Gastrocnemius medialis (tissue), 4 donors: ENCODE results near the gene SLC24A3. TPM values are rescaled to one million over a fixed set of nuclear protein-coding genes. Genes with fewer than 3 reads are reported as not detected.

ENCODE experiments used
- ATAC-seq, 2 donors: fragments of 150-250 bp; one replicate each; pipeline ENCODE4 v1.9.1; 2016
- DNase-seq, 2 donors: peaks; one replicate each; pipeline ENCODE4 v3.0.0-alpha.2; 2019
- H3K27ac ChIP-seq, 4 donors: fragments of 200-600 bp; sonication (generic); 1 replicate in 1 of 4; 2 replicates in 3 of 4; pipeline ENCODE4 v1.5.1; 2016 to 2018; ENCODE audit warnings: mild to moderate bottlenecking in 2 of 4, moderate library complexity in 1 of 4
- H3K27me3 ChIP-seq, 3 donors: fragments of 200-600 bp; sonication (generic) in 2 of 3; 1 replicate in 1 of 3; 2 replicates in 2 of 3; pipeline versions ENCODE4 v1.5.1 to v1.6.0; 2016 to 2019; ENCODE audit warnings: mild to moderate bottlenecking in 1 of 3, moderate library complexity in 1 of 3
- H3K36me3 ChIP-seq, 2 donors: fragments of 200-600 bp; sonication (generic) in 1 of 2; one replicate each; pipeline ENCODE4 v1.5.1; 2017 to 2018
- H3K4me1 ChIP-seq, 2 donors: fragments of 200-600 bp; sonication (generic) in 1 of 2; one replicate each; pipeline ENCODE4 v1.5.1; 2016 to 2017; ENCODE audit warnings: mild to moderate bottlenecking in 2 of 2
- H3K4me3 ChIP-seq, 4 donors: fragments of 200-600 bp; sonication (generic) in 3 of 4; 1 replicate in 1 of 4; 2 replicates in 3 of 4; pipeline ENCODE4 v1.5.1; 2016 to 2019; ENCODE audit warnings: mild to moderate bottlenecking in 2 of 4
- H3K9me3 ChIP-seq, 3 donors: fragments of 200-600 bp; sonication (generic) in 2 of 3; 1 replicate in 1 of 3; 2 replicates in 2 of 3; pipeline ENCODE4 v1.5.1; 2016 to 2019
- CTCF ChIP-seq, 5 experiments: fragments of 450-650 bp in 3 of 5; fragments of 200-600 bp in 2 of 5; sonication (generic) in 2 of 5; IDR thresholded peaks in 4 of 5; conservative IDR thresholded peaks in 1 of 5; 1 replicate in 4 of 5; 2 replicates in 1 of 5; pipeline ENCODE4 v1.5.1; 2016 to 2019; ENCODE audit warnings: antibody characterized with exemption in 5 of 5, mild to moderate bottlenecking in 3 of 5, moderate library complexity in 3 of 5
- POLR2A ChIP-seq, 2 donors: fragments of 450-650 bp; IDR thresholded peaks; one replicate each; pipeline ENCODE4 v1.6.1; 2017; ENCODE audit warnings: antibody characterized with exemption in 2 of 2, mild to moderate bottlenecking in 2 of 2, moderate library complexity in 2 of 2
- in situ Hi-C, 4 donors: fragments of 200-750 bp; cut with MboI; loops; one replicate each; pipeline versions ENCODE4 v1.15.0 to v1.8.0; 2017; ENCODE audit warnings: low sequenced_read_pairs in 4 of 4
- intact Hi-C: fragments of 100-400 bp; cut with DNase I; formaldehyde crosslinking; loops from one replicate; pipeline ENCODE4 v1.15.1; 2023; ENCODE audit warnings: low total_unique reads
- total RNA-seq, 4 donors: library from RNA; depleted of rRNA; stranded (reverse); fragments of >200 nt; gene quantifications; one replicate each; pipeline versions ENCODE4 v1.1.0 to v1.2.3, GENCODE V29; 2016

The SLC24A3 gene
- total RNA-seq, 4 donors from 2014 or later = 3.3 to 7.8 (median 6.7) TPM

GRCh38 chr20:19582782-19583181 is 370.3 kb downstream of the SLC24A3 start:
- H3K36me3 ChIP-seq = no peaks in the 10 kb centered on the region
- H3K4me3 ChIP-seq = no peak overlapping the region
- in situ Hi-C loops = loop anchor here (5.0 kb wide), 1 partner anchor 375 kb away; no protein-coding TSS in a partner anchor
- no peak for DNase-seq
- ATAC-seq = no peak
- no peaks in the 10 kb centered on the region for H3K9me3 ChIP-seq
- H3K27ac ChIP-seq = no peak overlapping the region
- no peak for TF ChIP-seq CTCF (IDR thresholded peaks at IDR 0.05 in 4 of 5, conservative IDR thresholded peaks at IDR 0.05 in 1 of 5)
- TF ChIP-seq POLR2A (IDR thresholded peaks at IDR 0.05) = no peak
- intact Hi-C loops = loop anchor here (1.0 to 10.0 kb wide), 2 partner anchors 376 to 948 kb away; no protein-coding TSS in a partner anchor
- H3K27me3 ChIP-seq = no peaks in the 10 kb centered on the region
- no peaks in the 10 kb centered on the region for H3K4me1 ChIP-seq

GRCh38 chr20:19583532-19584175 is 371.2 kb downstream of the SLC24A3 start:
- Histone ChIP-seq H3K4me3 (no peak overlapping the region), H3K36me3 (no peaks in the 10 kb centered on the region), H3K27ac (no peak overlapping the region), H3K27me3 (no peaks in the 10 kb centered on the region), H3K4me1 (no peaks in the 10 kb centered on the region), H3K9me3 (no peaks in the 10 kb centered on the region)
- intact Hi-C loops = loop anchor here (1.0 to 10.0 kb wide), 2 partner anchors 377 to 949 kb away; no protein-coding TSS in a partner anchor
- in situ Hi-C loops = loop anchor here (5.0 kb wide), 1 partner anchor 376 kb away; no protein-coding TSS in a partner anchor
- peak; percentile 81 to 95 for ATAC-seq
- TF ChIP-seq CTCF (IDR thresholded peaks at IDR 0.05 in 4 of 5, conservative IDR thresholded peaks at IDR 0.05 in 1 of 5) (peak; percentile 74 to 89 (median 80)), POLR2A (IDR thresholded peaks at IDR 0.05) (no peak)
- DNase-seq = peak; percentile 24 to 73

GRCh38 chr20:19588241-19588640 is 375.8 kb downstream of the SLC24A3 start:
- H3K36me3 ChIP-seq = no peaks in the 10 kb centered on the region
- no peak overlapping the region for H3K4me3 ChIP-seq
- no peaks in the 10 kb centered on the region for H3K9me3 ChIP-seq
- intact Hi-C loops (loop anchor here (5.0 to 10.0 kb wide), 2 partner anchors 74 to 953 kb away; no protein-coding TSS in a partner anchor), in situ Hi-C loops (no loop called here)
- no peak for ATAC-seq
- H3K27me3 ChIP-seq = no peaks in the 10 kb centered on the region
- no peak for DNase-seq
- H3K4me1 ChIP-seq = peaks cover 7% of the 10 kb centered on the region in 2 donors
- no peak overlapping the region for H3K27ac ChIP-seq
- TF ChIP-seq POLR2A (IDR thresholded peaks at IDR 0.05) = no peak
- TF ChIP-seq CTCF (IDR thresholded peaks at IDR 0.05 in 4 of 5, conservative IDR thresholded peaks at IDR 0.05 in 1 of 5) = no peak

GRCh38 chr20:19588732-19589131 is 376.3 kb downstream of the SLC24A3 start:
- no peak overlapping the region for H3K27ac ChIP-seq
- DNase-seq = no peak
- no peak overlapping the region for H3K4me3 ChIP-seq
- intact Hi-C loops (loop anchor here (5.0 to 10.0 kb wide), 2 partner anchors 74 to 954 kb away; no protein-coding TSS in a partner anchor), in situ Hi-C loops (no loop called here)
- H3K9me3 ChIP-seq = no peaks in the 10 kb centered on the region
- H3K27me3 ChIP-seq = no peaks in the 10 kb centered on the region
- TF ChIP-seq POLR2A (IDR thresholded peaks at IDR 0.05) (no peak), CTCF (IDR thresholded peaks at IDR 0.05 in 4 of 5, conservative IDR thresholded peaks at IDR 0.05 in 1 of 5) (no peak)
- no peak for ATAC-seq
- H3K4me1 ChIP-seq = peaks cover 7% of the 10 kb centered on the region in 2 donors
- H3K36me3 ChIP-seq = no peaks in the 10 kb centered on the region
